ENCODE data around the gene CACNA2D3. TPM values are rescaled to one million over a fixed set of nuclear protein-coding genes. Genes with fewer than 3 reads are reported as not detected.

The CACNA2D3 gene
- total RNA-seq, 1 donor from 2014 or later = not detected

DNA sequence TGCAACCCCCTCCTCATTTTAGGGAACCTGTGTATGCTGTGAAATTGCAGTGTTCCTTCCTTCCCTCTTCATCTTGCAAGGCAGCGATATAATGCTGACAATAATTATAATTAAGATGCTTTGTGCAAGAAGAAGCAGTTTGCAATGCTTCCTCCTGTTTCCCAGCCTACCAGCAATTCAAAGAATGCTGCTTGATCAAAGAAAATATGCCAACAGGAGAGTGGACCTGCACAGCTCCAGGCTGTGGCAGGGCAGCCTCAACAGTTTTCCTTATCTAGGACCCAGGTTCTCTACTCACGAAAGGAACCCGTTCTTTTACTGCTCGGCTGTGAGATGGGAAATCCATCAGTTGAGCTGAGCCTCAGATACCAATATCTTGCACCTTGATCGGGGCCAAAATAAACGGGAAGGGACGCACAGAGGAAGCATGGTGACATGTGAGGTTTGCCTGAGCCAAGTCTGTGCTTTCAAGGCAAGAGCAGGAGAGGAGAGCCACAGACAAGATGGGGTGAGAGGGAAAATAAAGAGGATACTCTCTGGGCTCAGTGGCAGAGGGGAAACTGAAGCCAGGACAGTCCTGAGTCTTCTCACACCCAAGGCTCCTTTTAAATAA lies 828.1 kb downstream of the CACNA2D3 start:
- no peaks in the 10 kb centered on the region for H3K9me3 Mint-ChIP-seq
- no peak overlapping the region for H3K4me3 Mint-ChIP-seq
- no peaks in the 10 kb centered on the region for H3K36me3 Mint-ChIP-seq (ENCODE audit: low read depth)
- no peak for DNase-seq (ENCODE audit: low spot score)
- H3K27ac Mint-ChIP-seq = no peak overlapping the region
- intact Hi-C loops (cut with micrococcal nuclease) = no loop called here
- no peaks in the 10 kb centered on the region for H3K27me3 Mint-ChIP-seq (ENCODE audit: insufficient read depth)
- H3K4me1 Mint-ChIP-seq (ENCODE audit: low read depth) = no peaks in the 10 kb centered on the region

DNA sequence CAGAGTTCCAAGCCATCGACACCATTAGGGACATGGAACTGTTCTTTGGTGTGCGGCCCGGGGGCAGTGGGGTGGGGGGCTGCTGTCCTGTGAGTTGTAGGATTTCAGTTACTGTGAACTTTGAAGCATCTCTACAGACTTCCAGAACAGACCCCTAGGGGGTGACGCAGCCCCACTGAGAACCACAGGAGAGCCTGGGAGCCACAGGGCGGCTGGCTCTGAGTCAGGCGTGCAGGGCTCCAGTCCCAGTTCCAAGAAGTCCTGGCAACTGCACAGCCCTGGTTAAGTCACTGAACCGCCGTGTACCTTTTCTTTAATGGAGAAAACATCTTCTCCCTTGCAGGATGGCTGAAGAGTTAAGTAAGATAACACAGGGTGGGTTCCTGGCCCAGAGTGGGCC lies 829.1 kb downstream of the CACNA2D3 start:
- no peak for DNase-seq (ENCODE audit: low spot score)
- Mint-ChIP-seq H3K27ac (no peak overlapping the region), H3K27me3 (ENCODE audit: insufficient read depth) (no peaks in the 10 kb centered on the region), H3K4me3 (no peak overlapping the region), H3K4me1 (ENCODE audit: low read depth) (no peaks in the 10 kb centered on the region), H3K36me3 (ENCODE audit: low read depth) (no peaks in the 10 kb centered on the region), H3K9me3 (no peaks in the 10 kb centered on the region)
- intact Hi-C loops (cut with micrococcal nuclease) = no loop called here

DNA sequence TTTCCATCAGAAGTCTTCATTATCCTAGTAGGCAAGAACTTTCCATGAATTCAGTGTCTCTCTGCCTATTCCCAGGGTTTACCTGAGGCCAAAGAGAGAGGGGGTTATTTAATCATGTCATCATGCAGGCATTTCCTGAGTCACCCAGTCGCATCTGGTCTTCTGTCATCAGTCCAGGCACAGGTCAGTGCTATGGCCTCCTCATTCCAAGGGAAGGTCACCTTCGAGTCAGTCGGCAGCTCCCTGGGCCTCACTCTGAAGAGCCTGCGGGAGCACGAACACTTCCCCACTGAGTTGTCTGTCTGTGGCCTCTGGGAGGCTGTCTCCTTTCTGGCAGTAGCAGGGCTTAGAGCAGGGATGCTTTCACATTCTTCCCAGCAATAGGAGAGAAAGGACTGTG lies 831.7 kb downstream of the CACNA2D3 start:
- H3K27me3 Mint-ChIP-seq (ENCODE audit: insufficient read depth) = no peaks in the 10 kb centered on the region
- H3K27ac Mint-ChIP-seq = no peak overlapping the region
- intact Hi-C loops (cut with micrococcal nuclease) = no loop called here
- no peaks in the 10 kb centered on the region for H3K4me1 Mint-ChIP-seq (ENCODE audit: low read depth)
- H3K36me3 Mint-ChIP-seq (ENCODE audit: low read depth) = no peaks in the 10 kb centered on the region
- H3K4me3 Mint-ChIP-seq = no peak overlapping the region
- no peaks in the 10 kb centered on the region for H3K9me3 Mint-ChIP-seq
- DNase-seq (ENCODE audit: low spot score) = no peak

DNA sequence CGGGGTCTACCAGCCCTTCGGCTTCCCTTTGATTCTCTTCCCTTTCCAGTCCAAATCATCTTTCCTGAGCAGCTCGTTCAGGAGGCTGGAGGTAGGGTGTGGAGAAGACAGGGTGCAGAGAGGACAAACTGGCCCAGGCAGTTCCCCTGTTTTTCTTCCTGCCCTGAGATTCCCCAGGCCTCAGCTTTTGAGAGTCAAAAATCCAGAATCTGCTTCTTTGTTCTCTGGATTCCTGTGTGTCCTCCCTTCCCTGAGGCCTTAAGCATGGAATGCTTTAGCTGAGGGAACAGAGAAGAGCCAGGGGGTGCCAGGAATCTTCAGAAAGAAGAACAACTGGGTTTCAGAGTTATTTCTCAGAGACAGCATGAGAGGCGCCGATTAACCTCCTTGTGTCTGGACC lies 832.2 kb downstream of the CACNA2D3 start:
- DNase-seq (ENCODE audit: low spot score) = no peak
- no peak overlapping the region for H3K27ac Mint-ChIP-seq
- H3K4me1 Mint-ChIP-seq (ENCODE audit: low read depth) = no peaks in the 10 kb centered on the region
- no peaks in the 10 kb centered on the region for H3K27me3 Mint-ChIP-seq (ENCODE audit: insufficient read depth)
- intact Hi-C loops (cut with micrococcal nuclease) = no loop called here
- no peak overlapping the region for H3K4me3 Mint-ChIP-seq
- H3K9me3 Mint-ChIP-seq = no peaks in the 10 kb centered on the region
- no peaks in the 10 kb centered on the region for H3K36me3 Mint-ChIP-seq (ENCODE audit: low read depth)

DNA sequence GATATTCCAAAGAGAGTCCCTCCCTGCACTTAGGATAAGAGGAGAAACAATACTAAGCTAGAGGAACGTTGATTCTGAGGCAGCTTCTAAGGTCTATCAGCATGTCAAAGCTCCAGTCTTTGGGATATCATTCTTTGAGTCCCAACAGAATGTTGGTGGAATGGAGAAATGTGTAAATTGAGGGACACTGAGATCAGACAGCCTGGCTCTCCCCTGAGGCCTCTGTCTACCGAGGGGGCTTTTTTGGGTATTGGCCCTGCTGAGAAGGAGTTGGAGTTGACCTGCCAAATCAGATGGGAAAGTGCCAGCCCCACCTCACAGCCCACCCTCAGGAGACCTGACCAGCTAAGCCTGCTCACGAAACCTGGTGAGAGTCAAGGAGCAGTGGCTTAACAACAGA lies 833.1 kb downstream of the CACNA2D3 start:
- intact Hi-C loops (cut with micrococcal nuclease) = no loop called here
- no peaks in the 10 kb centered on the region for H3K9me3 Mint-ChIP-seq

DNA sequence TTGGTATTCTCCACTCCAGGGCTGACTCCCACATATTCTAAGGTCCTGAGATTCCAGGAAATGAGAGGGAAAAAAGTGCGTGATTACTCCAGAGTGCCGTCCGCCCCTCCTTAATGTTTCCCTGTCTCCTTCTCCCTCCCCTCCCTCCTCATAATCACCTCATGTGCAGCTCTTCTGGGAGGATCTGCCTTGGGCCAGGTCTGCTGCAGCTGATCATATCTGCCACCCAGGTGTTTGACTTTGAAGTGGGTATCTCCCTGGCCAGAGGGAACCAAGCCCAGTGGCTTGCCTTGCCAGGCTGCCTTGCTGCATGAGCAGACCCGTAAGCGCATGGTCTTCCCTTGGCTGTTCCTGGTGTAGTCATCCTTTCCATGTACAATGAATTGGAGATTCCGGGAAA lies 833.6 kb downstream of the CACNA2D3 start:
- Mint-ChIP-seq H3K4me3 (no peak overlapping the region), H3K4me1 (ENCODE audit: low read depth) (no peaks in the 10 kb centered on the region), H3K27ac (no peak overlapping the region), H3K36me3 (ENCODE audit: low read depth) (no peaks in the 10 kb centered on the region), H3K9me3 (no peaks in the 10 kb centered on the region), H3K27me3 (ENCODE audit: insufficient read depth) (no peaks in the 10 kb centered on the region)
- DNase-seq (ENCODE audit: low spot score) = no peak
- intact Hi-C loops (cut with micrococcal nuclease) = no loop called here

More for the DNA sequence above, 833.1 kb downstream of the CACNA2D3 start:
- no peak overlapping the region for H3K4me3 Mint-ChIP-seq
- H3K27me3 Mint-ChIP-seq (ENCODE audit: insufficient read depth) = no peaks in the 10 kb centered on the region
- DNase-seq (ENCODE audit: low spot score) = no peak
- H3K36me3 Mint-ChIP-seq (ENCODE audit: low read depth) = no peaks in the 10 kb centered on the region
- H3K27ac Mint-ChIP-seq = no peak overlapping the region
- H3K4me1 Mint-ChIP-seq (ENCODE audit: low read depth) = no peaks in the 10 kb centered on the region

DNA sequence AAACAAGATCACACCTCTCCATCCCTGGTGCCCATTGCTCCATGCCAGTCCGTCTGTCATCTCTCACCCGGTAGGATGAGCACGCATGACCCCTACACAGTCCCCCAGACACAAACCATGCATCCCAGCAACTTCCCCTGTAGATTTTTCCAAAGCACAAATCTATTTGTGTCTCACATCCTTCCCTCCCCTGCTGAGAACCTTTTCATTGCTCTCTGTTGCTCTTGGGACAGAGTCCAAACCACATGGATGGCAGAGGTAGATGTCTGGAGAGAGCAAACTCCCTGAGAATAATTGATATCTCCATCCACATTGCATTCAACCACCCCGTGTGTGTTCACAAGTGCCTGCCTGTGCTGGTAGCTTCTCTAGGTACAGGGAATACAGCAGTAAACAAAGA lies 835.4 kb downstream of the CACNA2D3 start:
- intact Hi-C loops (cut with micrococcal nuclease) = no loop called here
- H3K36me3 Mint-ChIP-seq (ENCODE audit: low read depth) = no peaks in the 10 kb centered on the region
- no peak for DNase-seq (ENCODE audit: low spot score)
- H3K4me1 Mint-ChIP-seq (ENCODE audit: low read depth) = no peaks in the 10 kb centered on the region
- no peaks in the 10 kb centered on the region for H3K27me3 Mint-ChIP-seq (ENCODE audit: insufficient read depth)
- no peak overlapping the region for H3K27ac Mint-ChIP-seq
- no peaks in the 10 kb centered on the region for H3K9me3 Mint-ChIP-seq
- no peak overlapping the region for H3K4me3 Mint-ChIP-seq

DNA sequence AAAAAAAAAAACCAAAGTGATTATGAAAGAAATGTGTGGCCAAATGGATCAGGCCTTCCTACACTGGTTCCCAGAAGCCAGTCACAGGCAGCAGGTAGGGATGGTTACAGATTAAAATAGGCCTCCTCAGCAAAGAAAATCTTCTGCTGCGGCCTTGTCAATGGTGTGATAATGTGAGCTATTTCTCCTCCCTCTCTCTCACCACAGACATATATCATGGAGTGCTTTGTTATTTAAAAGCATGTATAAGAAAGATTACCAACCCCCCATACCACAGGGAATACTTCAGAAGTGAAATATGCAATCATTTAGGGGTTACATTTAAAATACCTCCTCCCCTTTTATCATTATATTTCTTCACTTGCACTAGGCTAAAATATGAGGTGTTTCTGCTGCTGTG lies 837.7 kb downstream of the CACNA2D3 start:
- Mint-ChIP-seq H3K27ac (no peak overlapping the region), H3K4me1 (ENCODE audit: low read depth) (no peaks in the 10 kb centered on the region), H3K36me3 (ENCODE audit: low read depth) (no peaks in the 10 kb centered on the region), H3K27me3 (ENCODE audit: insufficient read depth) (no peaks in the 10 kb centered on the region), H3K9me3 (no peaks in the 10 kb centered on the region), H3K4me3 (no peak overlapping the region)
- intact Hi-C loops (cut with micrococcal nuclease) = no loop called here
- DNase-seq (ENCODE audit: low spot score) = no peak

DNA sequence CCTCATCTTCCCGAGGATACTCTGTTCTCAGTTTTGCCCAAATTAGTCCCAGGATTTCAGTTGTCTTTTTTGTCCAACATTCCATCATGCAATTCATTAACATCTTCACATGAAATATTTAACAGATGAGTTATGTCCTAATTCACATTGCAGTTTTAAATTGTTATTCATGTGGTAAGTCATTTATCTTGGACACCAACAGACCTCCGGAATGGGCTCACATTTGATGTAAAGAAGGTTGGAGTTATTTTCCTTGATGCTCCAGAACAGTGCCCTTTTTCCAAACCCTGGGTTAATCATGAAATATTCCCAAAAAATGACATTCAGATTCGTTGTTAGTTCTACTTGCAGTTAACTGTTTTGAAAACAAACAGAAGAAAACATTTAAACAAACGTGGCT lies 838.3 kb downstream of the CACNA2D3 start:
- no peak for DNase-seq (ENCODE audit: low spot score)
- Mint-ChIP-seq H3K27ac (no peak overlapping the region), H3K36me3 (ENCODE audit: low read depth) (no peaks in the 10 kb centered on the region), H3K9me3 (no peaks in the 10 kb centered on the region), H3K4me1 (ENCODE audit: low read depth) (no peaks in the 10 kb centered on the region), H3K27me3 (ENCODE audit: insufficient read depth) (no peaks in the 10 kb centered on the region), H3K4me3 (no peak overlapping the region)
- intact Hi-C loops (cut with micrococcal nuclease) = no loop called here

DNA sequence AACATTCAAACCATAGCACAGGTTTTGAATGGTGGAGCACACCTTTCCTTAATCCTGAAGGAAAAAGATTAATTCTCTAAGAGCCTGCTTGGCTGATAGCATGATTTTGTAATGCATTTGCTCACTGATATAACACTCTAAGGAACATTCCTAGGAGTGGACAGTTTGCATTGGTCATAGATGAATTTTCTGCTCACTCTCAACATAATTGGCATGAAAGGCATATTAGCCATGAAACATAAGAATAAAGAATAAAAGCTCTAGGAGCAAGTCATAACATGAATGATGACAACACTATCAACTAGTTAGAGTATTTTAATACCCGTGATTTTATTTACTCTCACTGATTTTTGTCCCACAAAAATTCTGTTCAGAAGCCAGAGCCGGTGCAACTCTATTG lies 839.8 kb downstream of the CACNA2D3 start:
- H3K9me3 Mint-ChIP-seq = no peaks in the 10 kb centered on the region
- no peak overlapping the region for H3K27ac Mint-ChIP-seq
- H3K4me1 Mint-ChIP-seq (ENCODE audit: low read depth) = no peaks in the 10 kb centered on the region
- no peaks in the 10 kb centered on the region for H3K27me3 Mint-ChIP-seq (ENCODE audit: insufficient read depth)
- no peak for DNase-seq (ENCODE audit: low spot score)
- H3K36me3 Mint-ChIP-seq (ENCODE audit: low read depth) = no peaks in the 10 kb centered on the region
- intact Hi-C loops (cut with micrococcal nuclease) = no loop called here
- H3K4me3 Mint-ChIP-seq = no peak overlapping the region

DNA sequence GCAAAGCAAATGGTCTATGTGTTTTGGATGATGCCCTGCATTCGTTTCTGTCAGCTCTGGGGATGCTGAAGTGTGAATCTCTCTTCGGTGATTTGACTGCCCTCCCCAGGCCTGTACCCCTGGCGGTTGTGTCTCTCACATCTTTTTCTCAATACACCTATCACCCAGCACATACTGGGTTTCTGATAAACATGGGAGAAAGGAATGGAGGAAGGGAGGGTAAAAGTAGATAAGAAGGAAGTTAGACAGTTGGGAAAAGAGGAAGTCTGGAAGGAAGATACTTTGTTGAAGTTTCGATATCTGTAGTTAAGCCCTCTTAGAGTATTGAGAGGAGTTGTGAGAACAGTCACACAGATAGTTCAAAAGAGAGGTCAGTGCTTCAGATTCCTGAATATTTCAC lies 841.3 kb downstream of the CACNA2D3 start:
- H3K4me1 Mint-ChIP-seq (ENCODE audit: low read depth) = no peaks in the 10 kb centered on the region
- intact Hi-C loops (cut with micrococcal nuclease) = no loop called here
- no peaks in the 10 kb centered on the region for H3K36me3 Mint-ChIP-seq (ENCODE audit: low read depth)
- no peaks in the 10 kb centered on the region for H3K27me3 Mint-ChIP-seq (ENCODE audit: insufficient read depth)
- no peak overlapping the region for H3K27ac Mint-ChIP-seq
- H3K9me3 Mint-ChIP-seq = no peaks in the 10 kb centered on the region
- no peak for DNase-seq (ENCODE audit: low spot score)
- no peak overlapping the region for H3K4me3 Mint-ChIP-seq

DNA sequence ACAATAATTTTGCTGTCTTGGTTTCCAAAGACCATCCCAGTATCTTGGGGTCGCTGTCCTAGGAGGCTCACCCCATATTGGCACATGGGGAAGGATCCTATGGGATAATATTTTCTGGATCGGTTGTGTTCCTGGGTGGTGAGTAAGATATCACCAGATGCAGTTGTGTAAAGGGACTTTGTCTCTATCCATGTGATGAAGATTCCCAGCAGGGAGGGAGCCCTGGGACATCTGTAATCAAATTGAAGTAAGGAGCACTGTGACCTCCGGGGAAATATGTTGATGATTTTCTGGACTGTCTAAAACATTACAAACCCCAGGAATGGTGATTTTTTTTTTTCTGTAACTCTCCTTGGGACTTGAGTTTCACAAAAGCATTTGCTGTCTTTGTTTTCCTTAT lies 841.7 kb downstream of the CACNA2D3 start:
- H3K36me3 Mint-ChIP-seq (ENCODE audit: low read depth) = no peaks in the 10 kb centered on the region
- no peaks in the 10 kb centered on the region for H3K27me3 Mint-ChIP-seq (ENCODE audit: insufficient read depth)
- H3K9me3 Mint-ChIP-seq = no peaks in the 10 kb centered on the region
- no peak overlapping the region for H3K4me3 Mint-ChIP-seq
- DNase-seq (ENCODE audit: low spot score) = no peak
- H3K27ac Mint-ChIP-seq = no peak overlapping the region
- intact Hi-C loops (cut with micrococcal nuclease) = no loop called here
- no peaks in the 10 kb centered on the region for H3K4me1 Mint-ChIP-seq (ENCODE audit: low read depth)

DNA sequence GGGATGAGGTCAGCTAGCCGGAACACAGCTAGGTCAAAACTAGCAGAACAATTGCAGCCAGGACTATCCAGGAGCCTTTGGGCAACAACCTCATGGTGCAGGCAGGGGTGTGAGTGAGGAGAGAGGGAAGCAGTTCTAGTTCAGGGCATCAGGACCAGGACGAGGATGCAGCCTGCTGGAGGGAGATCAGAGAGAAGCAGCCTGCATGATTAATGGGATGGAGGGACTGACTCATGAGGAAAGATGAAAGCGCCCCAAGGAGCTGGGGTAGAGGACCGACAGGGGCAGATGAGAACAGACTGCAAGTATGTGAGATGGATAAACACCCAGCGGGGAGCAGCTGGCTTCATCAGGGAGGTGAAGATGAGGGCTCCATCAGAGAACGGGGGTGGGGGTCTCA lies 843.4 kb downstream of the CACNA2D3 start:
- no peaks in the 10 kb centered on the region for H3K36me3 Mint-ChIP-seq (ENCODE audit: low read depth)
- DNase-seq (ENCODE audit: low spot score) = no peak
- H3K9me3 Mint-ChIP-seq = no peaks in the 10 kb centered on the region
- H3K27ac Mint-ChIP-seq = no peak overlapping the region
- no peak overlapping the region for H3K4me3 Mint-ChIP-seq
- no peaks in the 10 kb centered on the region for H3K4me1 Mint-ChIP-seq (ENCODE audit: low read depth)
- H3K27me3 Mint-ChIP-seq (ENCODE audit: insufficient read depth) = no peaks in the 10 kb centered on the region
- intact Hi-C loops (cut with micrococcal nuclease) = no loop called here

DNA sequence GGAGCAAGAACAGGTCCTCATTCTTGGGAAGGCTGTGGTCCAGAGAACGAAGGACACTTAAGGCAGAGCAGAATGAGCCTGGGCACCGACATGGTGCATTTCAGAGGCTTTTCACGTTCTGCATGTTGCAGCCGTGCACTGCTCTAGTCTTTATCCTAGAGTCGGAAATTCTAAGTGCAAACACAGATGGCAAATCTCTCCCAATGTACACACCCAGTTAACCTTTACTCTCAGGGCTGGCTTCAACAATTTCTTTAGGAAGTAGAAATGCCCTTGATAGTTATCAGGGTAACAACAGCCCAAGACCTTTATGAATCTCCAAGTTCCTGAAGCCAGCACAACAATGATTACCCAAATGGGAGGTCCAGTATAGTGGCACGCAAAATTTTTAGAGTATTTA lies 844.6 kb downstream of the CACNA2D3 start:
- DNase-seq (ENCODE audit: low spot score) = no peak
- no peaks in the 10 kb centered on the region for H3K9me3 Mint-ChIP-seq
- H3K27me3 Mint-ChIP-seq (ENCODE audit: insufficient read depth) = no peaks in the 10 kb centered on the region
- no peaks in the 10 kb centered on the region for H3K4me1 Mint-ChIP-seq (ENCODE audit: low read depth)
- no peaks in the 10 kb centered on the region for H3K36me3 Mint-ChIP-seq (ENCODE audit: low read depth)
- no peak overlapping the region for H3K4me3 Mint-ChIP-seq
- intact Hi-C loops (cut with micrococcal nuclease) = no loop called here
- no peak overlapping the region for H3K27ac Mint-ChIP-seq
